IMR-90 (cell line): Measurements from ENCODE around the gene DCUN1D2. TPM values are rescaled to one million over a fixed set of nuclear protein-coding genes. Genes with fewer than 3 reads are reported as not detected.

ENCODE experiments used
- ATAC-seq: fragments of 200-7000 bp; cut with Tn5 transposase; 2 replicates; pipeline ENCODE4 v1.9.1; 2020; ENCODE audit warnings: low read depth, mild to moderate bottlenecking, moderate library complexity
- BruUV-seq: library from RNA; stranded (reverse); fragments of 400-500 nt; replicated peaks from 2 replicates; lab custom pipeline; 2021; lab: Mats Ljungman, UMichigan
- CTCF ChIA-PET: fragments of 300-600 bp; formaldehyde crosslinking; extraction: SDS; loops from one replicate; lab custom pipeline; 2021; ENCODE audit warnings: antibody characterized with exemption; lab: Yijun Ruan, JAX
- POLR2A ChIA-PET: fragments of 300-600 bp; sonication (Branson Sonifier 250); formaldehyde crosslinking; loops from one replicate; lab custom pipeline; 2022; ENCODE audit warnings: antibody characterized with exemption; ENCODE audit not compliant: unreplicated experiment; lab: Charles Lee
- DNase-seq: peaks from one replicate; pipeline ENCODE4 v3.0.0; 2013
- H2AFZ ChIP-seq: replicated peaks from 2 replicates; pipeline ENCODE3; 2013; ENCODE audit warnings: low read length, mild to moderate bottlenecking; ENCODE audit not compliant: poor library complexity
- H2AK5ac ChIP-seq: 2 replicates; pipeline ENCODE4 v1.6.1; 2013; ENCODE audit warnings: low read depth, low read length, inconsistent platforms
- H2AK9ac ChIP-seq: replicated peaks from 2 replicates; pipeline ENCODE3; 2013; ENCODE audit warnings: mild to moderate bottlenecking, low read depth, low read length, moderate library complexity; ENCODE audit not compliant: poor library complexity
- H2BK120ac ChIP-seq: 2 replicates; pipeline ENCODE4 v1.6.1; 2013; ENCODE audit warnings: low read depth, low read length, inconsistent platforms
- H2BK15ac ChIP-seq: 3 replicates; pipeline ENCODE4 v1.6.1; 2013; ENCODE audit warnings: low read depth, low read length, inconsistent platforms
- H2BK20ac ChIP-seq: 2 replicates; pipeline ENCODE4 v1.6.1; 2013; ENCODE audit warnings: low read depth, mild to moderate bottlenecking, inconsistent platforms, low read length, moderate library complexity
- H2BK5ac ChIP-seq: 2 replicates; pipeline ENCODE4 v1.6.1; 2013; ENCODE audit warnings: mild to moderate bottlenecking, low read depth, low read length, inconsistent platforms; ENCODE audit not compliant: poor library complexity, severe bottlenecking
- H3K14ac ChIP-seq: replicated peaks from 2 replicates; pipeline ENCODE4 v1.6.1; 2013; ENCODE audit warnings: low read depth, low read length, inconsistent platforms
- H3K18ac ChIP-seq: 2 replicates; pipeline ENCODE4 v1.6.1; 2013; ENCODE audit warnings: low read depth, low read length, control low read depth
- H3K23ac ChIP-seq: 2 replicates; pipeline ENCODE4 v1.6.1; 2013; ENCODE audit warnings: low read depth, low read length, inconsistent platforms
- H3K27ac ChIP-seq: 2 replicates; pipeline ENCODE4 v1.5.1; 2013; ENCODE audit warnings: mild to moderate bottlenecking, control low read depth, low read length; ENCODE audit not compliant: insufficient read depth
- H3K27me3 ChIP-seq: 2 replicates; pipeline ENCODE4 v1.6.1; 2013; ENCODE audit warnings: low read length; ENCODE audit not compliant: control insufficient read depth, insufficient read depth
- H3K36me3 ChIP-seq: 2 replicates; pipeline ENCODE4 v1.6.1; 2013; ENCODE audit warnings: low read length, mixed read lengths; ENCODE audit not compliant: control insufficient read depth, insufficient read depth
- H3K4ac ChIP-seq: 2 replicates; pipeline ENCODE4 v1.6.1; 2013; ENCODE audit warnings: low read depth, low read length, inconsistent platforms
- H3K4me1 ChIP-seq: 2 replicates; pipeline ENCODE4 v1.6.1; 2013; ENCODE audit warnings: low read length, mixed read lengths; ENCODE audit not compliant: control insufficient read depth, insufficient read depth
- H3K4me2 ChIP-seq: 2 replicates; pipeline ENCODE4 v1.6.1; 2013; ENCODE audit warnings: low read depth, mild to moderate bottlenecking, control low read depth, low read length, moderate library complexity
- H3K4me3 ChIP-seq: 2 replicates; pipeline ENCODE4 v1.5.1; 2013; ENCODE audit warnings: low read depth, mild to moderate bottlenecking, control low read depth, low read length, moderate library complexity; ENCODE audit not compliant: insufficient read depth
- H3K56ac ChIP-seq: 2 replicates; pipeline ENCODE4 v1.6.1; 2013; ENCODE audit warnings: low read length, inconsistent platforms; ENCODE audit not compliant: insufficient read depth; ENCODE audit errors: extremely low read depth
- H3K79me1 ChIP-seq, 2 experiments: 2 replicates each; pipeline ENCODE4 v1.6.1; 2013; ENCODE audit warnings: low read length in 2 of 2, inconsistent platforms in 1 of 2, low read depth in 1 of 2
- H3K9ac ChIP-seq: 2 replicates; pipeline ENCODE4 v1.6.1; 2013; ENCODE audit warnings: low read depth, low read length, control low read depth
- H3K9me1 ChIP-seq: 2 replicates; pipeline ENCODE4 v1.6.1; 2013; ENCODE audit warnings: low read length, inconsistent platforms; ENCODE audit not compliant: insufficient read depth
- H3K9me3 ChIP-seq: 2 replicates; pipeline ENCODE4 v1.6.1; 2013; ENCODE audit warnings: low read length; ENCODE audit not compliant: control insufficient read depth, insufficient read depth
- H4K20me1 ChIP-seq: 2 replicates; pipeline ENCODE4 v1.6.1; 2013; ENCODE audit warnings: low read length, inconsistent platforms; ENCODE audit not compliant: insufficient read depth
- H4K5ac ChIP-seq: 2 replicates; pipeline ENCODE4 v1.6.1; 2013; ENCODE audit warnings: mild to moderate bottlenecking, low read depth, low read length, control low read depth
- H4K8ac ChIP-seq, 2 experiments: 2 replicates each; pipeline ENCODE4 v1.6.1; 2013; ENCODE audit warnings: low read depth in 2 of 2, low read length in 2 of 2, control low read depth in 1 of 2, inconsistent platforms in 1 of 2
- H4K91ac ChIP-seq: 2 replicates; pipeline ENCODE4 v1.6.1; 2013; ENCODE audit warnings: low read depth, low read length, inconsistent platforms; ENCODE audit not compliant: insufficient read depth
- FOS ChIP-seq: fragments of 150-350 bp; IDR thresholded peaks from 2 replicates; pipeline ENCODE4 v1.6.1; 2016; ENCODE audit warnings: low read depth, low read length
- MAFK ChIP-seq: IDR thresholded peaks from 2 replicates; pipeline ENCODE4 v1.6.1; 2012; ENCODE audit warnings: low read depth, low read length, improper control_type of control experiment
- MAZ ChIP-seq: IDR thresholded peaks from 2 replicates; pipeline ENCODE4 v1.6.1; 2012; ENCODE audit warnings: low read depth, mild to moderate bottlenecking, low read length, improper control_type of control experiment, moderate library complexity, borderline replicate concordance
- MXI1 ChIP-seq: IDR thresholded peaks from 2 replicates; pipeline ENCODE4 v1.6.1; 2012; ENCODE audit warnings: low read depth, mild to moderate bottlenecking, low read length, moderate library complexity, borderline replicate concordance
- NFE2L2 ChIP-seq: fragments of 150-350 bp; IDR thresholded peaks from 2 replicates; pipeline ENCODE4 v1.6.1; 2016; ENCODE audit warnings: low read depth, mild to moderate bottlenecking, low read length
- POLR2A ChIP-seq: IDR thresholded peaks from 2 replicates; pipeline ENCODE4 v1.6.1; 2012; ENCODE audit warnings: mild to moderate bottlenecking, low read depth, low read length
- RCOR1 ChIP-seq: IDR thresholded peaks from 2 replicates; pipeline ENCODE4 v1.6.1; 2012; ENCODE audit warnings: mild to moderate bottlenecking, low read length, improper control_type of control experiment; ENCODE audit not compliant: insufficient replicate concordance
- RFX5 ChIP-seq: IDR thresholded peaks from 2 replicates; pipeline ENCODE4 v1.8.0; 2012; ENCODE audit warnings: low read depth, mild to moderate bottlenecking, low read length, moderate library complexity
- USF2 ChIP-seq: fragments of 150-350 bp; IDR thresholded peaks from 2 replicates; pipeline ENCODE4 v1.6.1; 2017; ENCODE audit warnings: mild to moderate bottlenecking, antibody characterized with exemption, low read length, low read depth
- WGBS, 2 experiments: methylation state at CpG; one replicate each; pipeline versions ENCODE4 v1.1.5 to v1.1.7; 2013; ENCODE audit warnings: missing lambda C conversion rate in 2 of 2; ENCODE audit not compliant: insufficient read length in 1 of 2; ENCODE audit errors: extremely low coverage in 2 of 2; 5-methylcytosine and 5-hydroxymethylcytosine counted together
- dilution Hi-C: fragments of 300-500 bp; cut with HindIII; formaldehyde crosslinking; loops from one replicate; pipeline ENCODE4 v1.14.3; 2018; ENCODE audit warnings: low sequenced_read_pairs; ENCODE audit not compliant: unreplicated experiment
- in situ Hi-C: fragments of 300-500 bp; cut with MboI; formaldehyde crosslinking; loops from 3 replicates; pipeline ENCODE4 v1.14.3; 2019; ENCODE audit warnings: low sequenced_read_pairs, inconsistent platforms, mixed read lengths
- intact Hi-C: fragments of 100-400 bp; cut with micrococcal nuclease; formaldehyde crosslinking; loops from 2 replicates; pipeline ENCODE4 v1.10.0; 2022
- polyA plus RNA-seq, 3 experiments: library from polyadenylated mRNA; depleted of rRNA; stranded (reverse); fragments of >200 nt; gene quantifications; 2 replicates each; pipeline ENCODE4 v1.2.3, GENCODE V29; 2012; ENCODE audit warnings: low replicate concordance in 1 of 3
- total RNA-seq: library from RNA; depleted of rRNA; stranded (reverse); fragments of >200 nt; gene quantifications from 2 replicates; pipeline ENCODE4 v1.2.3, GENCODE V29; 2012

Gene DCUN1D2
- total and polyA plus RNA-seq, 2 of the 4 experiments (the other 2 are of a cell fraction) = 8.1 to 11.5 TPM

- in situ Hi-C loops (no loop called here), dilution Hi-C loops (no loop called here), intact Hi-C loops (no loop called here)
- Histone ChIP-seq H4K91ac (peak overlapping the region; percentile 39; the same call in 1 of the 2 replicates), H4K8ac (no peak overlapping the region), H2BK120ac (no peak overlapping the region), H4K5ac (no peak overlapping the region), H2AK5ac (peak overlapping the region; percentile 70; the same call in 1 of the 2 replicates), H3K56ac (no peak overlapping the region), H2AK9ac (no peak overlapping the region), H3K79me1 (no peaks in the 10 kb centered on the region), H2AFZ (peak overlapping the region; percentile 61), H4K20me1 (no peaks in the 10 kb centered on the region), H3K9ac (no peak overlapping the region), H3K14ac (0 out of 2 replicates have a peak overlapping the region, but pooled peaks have one; percentile 6), H3K18ac (no peak overlapping the region), H3K27me3 (no peaks in the 10 kb centered on the region), H3K36me3 (no peaks in the 10 kb centered on the region), H3K27ac (no peak overlapping the region), H3K4me3 (no peak overlapping the region), H3K4me2 (no peak overlapping the region), H3K4me1 (peaks cover 16% of the 10 kb centered on the region), H3K9me3 (no peaks in the 10 kb centered on the region), H2BK15ac (no peak overlapping the region), H3K23ac (no peak overlapping the region), H3K4ac (peak overlapping the region; percentile 15; the same call in 1 of the 2 replicates), H3K9me1 (peaks cover 10% of the 10 kb centered on the region), H2BK20ac (peak overlapping the region; percentile 39; the same call in 1 of the 2 replicates), H2BK5ac (no peak overlapping the region)
- no peak for ATAC-seq
- ChIA-PET POLR2A (no interaction called here), CTCF (no interaction called here)
- BruUV-seq = no TSS peak
- TF ChIP-seq FOS (no peak), MXI1 (no peak), USF2 (no peak), MAFK (no peak), MAZ (no peak), POLR2A (no peak), RCOR1 (no peak), RFX5 (no peak), NFE2L2 (no peak)
- 88% methylated on average over 15 of the region's 41 CpGs; no CpG with 5 or more reads in 1 of the 2 experiments for WGBS, 2 experiments
- DNase-seq = no peak
Measured at GRCh38 chr13:113407531-113408393, 82.7 kb downstream of the DCUN1D2 start.
